ENCODE results near the gene MANSC1. TPM values are rescaled to one million over a fixed set of nuclear protein-coding genes. Genes with fewer than 3 reads are reported as not detected.

MANSC1 gene
- total RNA-seq, 2 donors from 2014 or later: 6.6 to 12.1 TPM

- no peaks in the 10 kb centered on the region for H3K9me3 ChIP-seq (ENCODE audit: control insufficient read depth, low read length)
- Mint-ChIP-seq H3K4me1 (no peaks in the 10 kb centered on the region), H3K9me3 (no peaks in the 10 kb centered on the region), H3K27ac (no peak overlapping the region), H3K36me3 (ENCODE audit: low read depth) (peaks cover 3% of the 10 kb centered on the region), H3K4me3 (no peak overlapping the region), H3K27me3 (ENCODE audit: insufficient read depth) (no peaks in the 10 kb centered on the region)
- no peaks in the 10 kb centered on the region for H3K4me1 ChIP-seq (ENCODE audit: control insufficient read depth, insufficient read depth, low read length)
- TF ChIP-seq CTCF (conservative IDR thresholded peaks at IDR 0.05): no peak
- 96 to 100% methylated on average over 1 to 4 of the region's 4 CpGs for WGBS, 2 experiments (ENCODE audit: insufficient coverage in 1 of 2, insufficient read length in 1 of 2)
- H3K4me3 ChIP-seq (ENCODE audit: low read length): no peak overlapping the region
- H3K27me3 ChIP-seq (ENCODE audit: control insufficient read depth, insufficient read depth, low read length, poor library complexity, severe bottlenecking): no peaks in the 10 kb centered on the region
- H3K9ac ChIP-seq (ENCODE audit: extremely low read depth, low read length, poor library complexity, severe bottlenecking): no peak overlapping the region
- H3K36me3 ChIP-seq (ENCODE audit: control insufficient read depth, insufficient read depth, low read length): no peaks in the 10 kb centered on the region
- H3K27ac ChIP-seq (ENCODE audit: low read depth, low read length): no peak overlapping the region
- DNase-seq: no peak
These were observed 23.1 kb upstream of the MANSC1 start for GRCh38 chr12:12372946-12373722.

GRCh38 chr12:12367482-12367998 lies 17.5 kb upstream of the MANSC1 start:
- 92 to 93% methylated on average over 4 of the region's 4 CpGs for WGBS, 2 experiments (ENCODE audit: insufficient coverage in 1 of 2, insufficient read length in 1 of 2)

More at GRCh38 chr12:12367482-12367998, 17.5 kb upstream of the MANSC1 start:
- H3K4me1 Mint-ChIP-seq: no peaks in the 10 kb centered on the region
- H3K27ac Mint-ChIP-seq: no peak overlapping the region
- no peaks in the 10 kb centered on the region for H3K36me3 ChIP-seq (ENCODE audit: control insufficient read depth, insufficient read depth, low read length)
- no peak overlapping the region for H3K4me3 ChIP-seq (ENCODE audit: low read length)
- no peak for TF ChIP-seq CTCF (conservative IDR thresholded peaks at IDR 0.05)
- no peaks in the 10 kb centered on the region for H3K27me3 Mint-ChIP-seq (ENCODE audit: insufficient read depth)
- H3K9me3 ChIP-seq (ENCODE audit: control insufficient read depth, low read length): no peaks in the 10 kb centered on the region
- H3K36me3 Mint-ChIP-seq (ENCODE audit: low read depth): peaks cover 2% of the 10 kb centered on the region
- H3K27ac ChIP-seq (ENCODE audit: low read depth, low read length): no peak overlapping the region
- DNase-seq: peak; percentile 15
- H3K9ac ChIP-seq (ENCODE audit: extremely low read depth, low read length, poor library complexity, severe bottlenecking): no peak overlapping the region
- no peaks in the 10 kb centered on the region for H3K9me3 Mint-ChIP-seq
- no peaks in the 10 kb centered on the region for H3K4me1 ChIP-seq (ENCODE audit: control insufficient read depth, insufficient read depth, low read length)
- no peaks in the 10 kb centered on the region for H3K27me3 ChIP-seq (ENCODE audit: control insufficient read depth, insufficient read depth, low read length, poor library complexity, severe bottlenecking)
- no peak overlapping the region for H3K4me3 Mint-ChIP-seq

All from endodermal cell (in vitro differentiated cells).